Measurements from ENCODE around the gene USP6NL. TPM values are rescaled to one million over a fixed set of nuclear protein-coding genes. Genes with fewer than 3 reads are reported as not detected.

Gene USP6NL
- total RNA-seq, 1 experiment from 2014 or later: 38.7 TPM

GRCh38 chr10:11609492-11610093 is 1.9 kb downstream of the USP6NL start:
- BruUV-seq (replicated peaks): no TSS peak
- no peaks in the 10 kb centered on the region for H3K36me3 ChIP-seq (ENCODE audit: insufficient read depth, low read length, poor library complexity, severe bottlenecking)
- peak overlapping the region; percentile 95 for H3K4me3 ChIP-seq (ENCODE audit: low read depth, low read length, poor library complexity, severe bottlenecking)
- intact Hi-C loops (cut with micrococcal nuclease; ENCODE audit: unreplicated experiment): loop anchor here (2.0 to 10.0 kb wide), 3 partner anchors 47 to 115 kb away; no protein-coding TSS in a partner anchor
- no peak for TF ChIP-seq EZH2 (IDR thresholded peaks at IDR 0.05; ENCODE audit: borderline replicate concordance, low read depth, low read length, poor library complexity, severe bottlenecking)
- no peak for TF ChIP-seq CTCF (conservative IDR thresholded peaks at IDR 0.05; ENCODE audit: low read depth, low read length)
- POLR2A ChIA-PET (ENCODE audit: low non-redundant PET): no interaction called here
- H3K4me1 ChIP-seq (ENCODE audit: insufficient read depth, low read length, poor library complexity, severe bottlenecking): peaks cover 43% of the 10 kb centered on the region
- CTCF ChIA-PET: interaction anchor here (0.7 kb wide), 1 partner anchor 377 kb away, joined by 8 read pairs; no protein-coding TSS in a partner anchor
- no peaks in the 10 kb centered on the region for H3K27me3 ChIP-seq (replicated peaks; ENCODE audit: insufficient read depth, low read depth, low read length, poor library complexity)
- H3K27ac ChIP-seq (ENCODE audit: low read depth, low read length, poor library complexity, severe bottlenecking): no peak overlapping the region
- no peaks in the 10 kb centered on the region for H3K9me3 ChIP-seq (ENCODE audit: low read depth, low read length, poor library complexity, severe bottlenecking)
- DNase-seq (ENCODE audit: low spot score): no peak

- no peak for TF ChIP-seq CTCF (conservative IDR thresholded peaks at IDR 0.05; ENCODE audit: low read depth, low read length)
- no peak for TF ChIP-seq EZH2 (IDR thresholded peaks at IDR 0.05; ENCODE audit: borderline replicate concordance, low read depth, low read length, poor library complexity, severe bottlenecking)
- H3K4me3 ChIP-seq (ENCODE audit: low read depth, low read length, poor library complexity, severe bottlenecking): peak overlapping the region; percentile 95
- POLR2A ChIA-PET (ENCODE audit: low non-redundant PET): no interaction called here
- intact Hi-C loops (cut with micrococcal nuclease; ENCODE audit: unreplicated experiment): loop anchor here (5.0 kb wide), 1 partner anchor 47 kb away; no protein-coding TSS in a partner anchor
- no peak overlapping the region for H3K27ac ChIP-seq (ENCODE audit: low read depth, low read length, poor library complexity, severe bottlenecking)
- H3K4me1 ChIP-seq (ENCODE audit: insufficient read depth, low read length, poor library complexity, severe bottlenecking): peaks cover 48% of the 10 kb centered on the region
- no peaks in the 10 kb centered on the region for H3K36me3 ChIP-seq (ENCODE audit: insufficient read depth, low read length, poor library complexity, severe bottlenecking)
- CTCF ChIA-PET: no interaction called here
- no peaks in the 10 kb centered on the region for H3K27me3 ChIP-seq (replicated peaks; ENCODE audit: insufficient read depth, low read depth, low read length, poor library complexity)
- H3K9me3 ChIP-seq (ENCODE audit: low read depth, low read length, poor library complexity, severe bottlenecking): no peaks in the 10 kb centered on the region
- BruUV-seq (replicated peaks): no TSS peak
- no peak for DNase-seq (ENCODE audit: low spot score)
Measured at GRCh38 chr10:11609052-11609451, 2.4 kb downstream of the USP6NL start.

- Histone ChIP-seq H3K4me1 (ENCODE audit: insufficient read depth, low read length, poor library complexity, severe bottlenecking) (peaks cover 55% of the 10 kb centered on the region), H3K27ac (ENCODE audit: low read depth, low read length, poor library complexity, severe bottlenecking) (no peak overlapping the region), H3K4me3 (ENCODE audit: low read depth, low read length, poor library complexity, severe bottlenecking) (no peak overlapping the region), H3K9me3 (ENCODE audit: low read depth, low read length, poor library complexity, severe bottlenecking) (no peaks in the 10 kb centered on the region), H3K36me3 (ENCODE audit: insufficient read depth, low read length, poor library complexity, severe bottlenecking) (no peaks in the 10 kb centered on the region), H3K27me3 (replicated peaks; ENCODE audit: insufficient read depth, low read depth, low read length, poor library complexity) (no peaks in the 10 kb centered on the region)
- no peak for DNase-seq (ENCODE audit: low spot score)
- ChIA-PET CTCF (no interaction called here), POLR2A (ENCODE audit: low non-redundant PET) (interaction anchor here (0.5 to 0.8 kb wide), 2 partner anchors 20 to 61 kb away, joined by 3 to 8 read pairs; no protein-coding TSS in a partner anchor)
- BruUV-seq (replicated peaks): no TSS peak
- intact Hi-C loops (cut with micrococcal nuclease; ENCODE audit: unreplicated experiment): loop anchor here (5.0 kb wide), 1 partner anchor 46 kb away; no protein-coding TSS in a partner anchor
- TF ChIP-seq EZH2 (IDR thresholded peaks at IDR 0.05; ENCODE audit: borderline replicate concordance, low read depth, low read length, poor library complexity, severe bottlenecking) (no peak), CTCF (conservative IDR thresholded peaks at IDR 0.05; ENCODE audit: low read depth, low read length) (no peak)
Measured at GRCh38 chr10:11608159-11609013, 3.1 kb downstream of the USP6NL start.

Data from A673 (cell line).